ENCODE data around the gene CAMK2G.

DNA sequence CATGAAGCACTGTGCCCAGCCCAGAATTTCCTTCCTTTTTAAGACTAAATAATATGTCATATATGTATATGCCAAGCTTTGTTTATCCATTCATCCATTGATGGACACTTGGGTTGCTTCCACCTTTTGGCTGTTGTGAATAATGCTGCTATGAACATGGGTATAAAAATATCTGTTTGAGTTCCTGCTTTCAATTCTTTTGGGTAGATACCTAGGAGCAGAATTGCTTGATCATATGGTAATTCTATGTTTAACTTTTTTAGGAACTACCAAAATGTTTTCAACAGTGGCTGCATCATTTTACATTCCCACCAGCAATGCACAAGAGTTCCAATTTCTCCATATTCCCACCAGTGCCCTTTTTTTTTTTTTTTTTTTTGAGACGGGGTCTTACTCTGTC lies 23.3 kb upstream of the CAMK2G start:
- TF ChIP-seq, protein P1, sequence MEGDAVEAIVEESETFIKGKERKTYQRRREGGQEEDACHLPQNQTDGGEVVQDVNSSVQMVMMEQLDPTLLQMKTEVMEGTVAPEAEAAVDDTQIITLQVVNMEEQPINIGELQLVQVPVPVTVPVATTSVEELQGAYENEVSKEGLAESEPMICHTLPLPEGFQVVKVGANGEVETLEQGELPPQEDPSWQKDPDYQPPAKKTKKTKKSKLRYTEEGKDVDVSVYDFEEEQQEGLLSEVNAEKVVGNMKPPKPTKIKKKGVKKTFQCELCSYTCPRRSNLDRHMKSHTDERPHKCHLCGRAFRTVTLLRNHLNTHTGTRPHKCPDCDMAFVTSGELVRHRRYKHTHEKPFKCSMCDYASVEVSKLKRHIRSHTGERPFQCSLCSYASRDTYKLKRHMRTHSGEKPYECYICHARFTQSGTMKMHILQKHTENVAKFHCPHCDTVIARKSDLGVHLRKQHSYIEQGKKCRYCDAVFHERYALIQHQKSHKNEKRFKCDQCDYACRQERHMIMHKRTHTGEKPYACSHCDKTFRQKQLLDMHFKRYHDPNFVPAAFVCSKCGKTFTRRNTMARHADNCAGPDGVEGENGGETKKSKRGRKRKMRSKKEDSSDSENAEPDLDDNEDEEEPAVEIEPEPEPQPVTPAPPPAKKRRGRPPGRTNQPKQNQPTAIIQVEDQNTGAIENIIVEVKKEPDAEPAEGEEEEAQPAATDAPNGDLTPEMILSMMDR (IDR thresholded peaks at IDR 0.05; ENCODE audit: low read depth, low read length, poor library complexity, severe bottlenecking), result no peak
- no peak for TF ChIP-seq EZH2phosphoT487 (IDR thresholded peaks at IDR 0.05; ENCODE audit: borderline replicate concordance, low read length)

Measured in DOHH2 (cell line).